Esophagus muscularis mucosa (tissue), 4 donors: Measurements from ENCODE around the gene WNT7B.

Experiments
- EP300 ChIP-seq: sonication (generic); formaldehyde crosslinking; IDR thresholded peaks from one replicate; pipeline ENCODE4 v1.6.1; 2017; ENCODE audit warnings: antibody characterized with exemption
- POLR2A ChIP-seq: fragments of 450-650 bp; IDR thresholded peaks from one replicate; pipeline ENCODE4 v1.6.1; 2017; ENCODE audit warnings: antibody characterized with exemption, moderate library complexity, mild to moderate bottlenecking, low read depth
- TF ChIP-seq, protein P1 (sequence below), 3 experiments: fragments of 200-600 bp in 2 of 3; fragments of 450-650 bp in 1 of 3; sonication (generic) in 2 of 3; IDR thresholded peaks; one replicate each; pipeline ENCODE4 v1.5.1; 2017 to 2019; ENCODE audit warnings: antibody characterized with exemption in 3 of 3, mild to moderate bottlenecking in 2 of 3, moderate library complexity in 1 of 3

DNA sequence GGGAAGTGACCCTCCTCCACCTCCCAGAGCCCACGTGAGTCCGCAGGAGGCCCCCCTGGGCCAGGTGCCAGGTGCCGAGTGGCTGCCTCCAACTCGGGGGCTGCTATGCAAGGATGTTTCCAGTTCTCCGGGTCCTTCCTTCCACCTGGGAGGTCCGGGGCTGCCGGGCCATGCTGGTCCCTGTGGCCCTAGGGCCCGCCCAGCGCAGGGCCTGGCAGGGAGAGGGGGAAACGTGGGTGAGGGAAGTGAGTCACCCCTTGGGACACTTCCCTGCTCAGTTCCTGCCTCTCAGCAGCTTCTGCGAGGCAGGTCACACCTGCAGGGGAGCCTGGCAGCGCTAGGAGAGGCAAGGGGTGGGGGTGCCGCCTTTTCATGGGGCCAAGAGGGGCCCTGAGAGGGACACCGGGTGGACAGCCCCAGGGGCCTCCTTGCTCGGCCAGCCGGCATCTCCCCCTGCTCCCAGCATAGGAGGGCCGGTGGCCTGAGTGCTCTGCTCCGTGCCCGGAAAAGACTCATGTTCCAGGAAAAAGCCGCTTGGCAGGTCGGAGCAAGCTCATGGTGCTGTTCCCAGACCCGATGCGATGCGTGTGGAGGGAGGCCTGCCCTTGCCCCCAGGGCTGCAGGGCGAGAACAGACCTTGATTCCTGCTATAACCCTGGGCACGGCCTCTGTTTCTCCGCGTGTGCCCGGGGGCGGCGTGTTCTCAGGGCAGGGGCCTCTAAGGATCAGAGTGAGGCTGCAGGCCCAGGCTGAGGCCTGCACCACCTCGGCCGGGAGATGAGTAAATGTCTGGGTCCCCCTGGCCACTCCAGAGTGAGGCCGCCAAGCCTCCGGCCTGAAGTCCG, 30.3 kb upstream of the WNT7B start:
- TF ChIP-seq, protein P1, sequence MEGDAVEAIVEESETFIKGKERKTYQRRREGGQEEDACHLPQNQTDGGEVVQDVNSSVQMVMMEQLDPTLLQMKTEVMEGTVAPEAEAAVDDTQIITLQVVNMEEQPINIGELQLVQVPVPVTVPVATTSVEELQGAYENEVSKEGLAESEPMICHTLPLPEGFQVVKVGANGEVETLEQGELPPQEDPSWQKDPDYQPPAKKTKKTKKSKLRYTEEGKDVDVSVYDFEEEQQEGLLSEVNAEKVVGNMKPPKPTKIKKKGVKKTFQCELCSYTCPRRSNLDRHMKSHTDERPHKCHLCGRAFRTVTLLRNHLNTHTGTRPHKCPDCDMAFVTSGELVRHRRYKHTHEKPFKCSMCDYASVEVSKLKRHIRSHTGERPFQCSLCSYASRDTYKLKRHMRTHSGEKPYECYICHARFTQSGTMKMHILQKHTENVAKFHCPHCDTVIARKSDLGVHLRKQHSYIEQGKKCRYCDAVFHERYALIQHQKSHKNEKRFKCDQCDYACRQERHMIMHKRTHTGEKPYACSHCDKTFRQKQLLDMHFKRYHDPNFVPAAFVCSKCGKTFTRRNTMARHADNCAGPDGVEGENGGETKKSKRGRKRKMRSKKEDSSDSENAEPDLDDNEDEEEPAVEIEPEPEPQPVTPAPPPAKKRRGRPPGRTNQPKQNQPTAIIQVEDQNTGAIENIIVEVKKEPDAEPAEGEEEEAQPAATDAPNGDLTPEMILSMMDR (IDR thresholded peaks at IDR 0.05), result no peak
- TF ChIP-seq POLR2A (no peak), EP300 (no peak)
